Left hindlimb (tissue), 1 donor: ENCODE measurements around the gene ASB5.
"Not testable (repeated sequence)": the region's sequence is repeated elsewhere in the genome, so short reads cannot be mapped to it uniquely, and the experiment has no call there.

Experiments
- DNase-seq: peaks from one replicate; pipeline ENCODE4 v3.0.0-alpha.2; 2018

The ASB5 gene

GRCh38 chr4:176217510-176217909 lies 51.5 kb downstream of the ASB5 start:
- no peak for DNase-seq

- DNase-seq, result not testable (repeated sequence)
Measured at GRCh38 chr4:176212351-176212750, 56.7 kb downstream of the ASB5 start.

GRCh38 chr4:176210579-176211296 lies 58.3 kb downstream of the ASB5 start:
- DNase-seq, result no peak

- no peak for DNase-seq
Measured at GRCh38 chr4:176210101-176210500, 58.9 kb downstream of the ASB5 start.

- no peak for DNase-seq
Measured at GRCh38 chr4:176209535-176209934, 59.5 kb downstream of the ASB5 start.

GRCh38 chr4:176207839-176208238 lies 61.2 kb downstream of the ASB5 start:
- DNase-seq, result no peak

GRCh38 chr4:176205299-176205698 lies 63.7 kb downstream of the ASB5 start:
- no peak for DNase-seq

- no peak for DNase-seq
Measured at GRCh38 chr4:176198316-176198903, 70.6 kb downstream of the ASB5 start.

- peak; percentile 95 for DNase-seq
Measured at GRCh38 chr4:176195184-176195978, 73.6 kb downstream of the ASB5 start, which contains the start of gene SPATA4. TSS of gene SPATA4 (minus strand) at chr4:176195585. CDS start at chr4:176195562, 23 bp downstream.

GRCh38 chr4:176193938-176194337 lies 75.1 kb downstream of the ASB5 start:
- DNase-seq, result no peak

- no peak for DNase-seq
Measured at GRCh38 chr4:176193126-176193525, 75.9 kb downstream of the ASB5 start.

- DNase-seq, result no peak
Measured at GRCh38 chr4:176191974-176192373, 77.0 kb downstream of the ASB5 start.

- no peak for DNase-seq
Measured at GRCh38 chr4:176189891-176190795, 78.9 kb downstream of the ASB5 start.

- DNase-seq, result no peak
Measured at GRCh38 chr4:176188654-176189053, 80.4 kb downstream of the ASB5 start.

- no peak for DNase-seq
Measured at GRCh38 chr4:176187624-176188023, 81.4 kb downstream of the ASB5 start.

- no peak for DNase-seq
Measured at GRCh38 chr4:176186671-176187395, 82.2 kb downstream of the ASB5 start.

GRCh38 chr4:176186067-176186466 lies 83.0 kb downstream of the ASB5 start:
- no peak for DNase-seq

GRCh38 chr4:176185051-176185450 lies 84.0 kb downstream of the ASB5 start:
- DNase-seq, result no peak
